HL-60/S4 (cell line): ENCODE results near the gene APOL1.
"Not testable (repeated sequence)": the region's sequence is repeated elsewhere in the genome, so short reads cannot be mapped to it uniquely, and the experiment has no call there.

Experiments used
- in situ Hi-C: fragments of 300-500 bp; cut with MboI; formaldehyde crosslinking; loops from 2 replicates; pipeline ENCODE4 v1.14.3; 2022; ENCODE audit warnings: low sequenced_read_pairs

APOL1 gene

DNA sequence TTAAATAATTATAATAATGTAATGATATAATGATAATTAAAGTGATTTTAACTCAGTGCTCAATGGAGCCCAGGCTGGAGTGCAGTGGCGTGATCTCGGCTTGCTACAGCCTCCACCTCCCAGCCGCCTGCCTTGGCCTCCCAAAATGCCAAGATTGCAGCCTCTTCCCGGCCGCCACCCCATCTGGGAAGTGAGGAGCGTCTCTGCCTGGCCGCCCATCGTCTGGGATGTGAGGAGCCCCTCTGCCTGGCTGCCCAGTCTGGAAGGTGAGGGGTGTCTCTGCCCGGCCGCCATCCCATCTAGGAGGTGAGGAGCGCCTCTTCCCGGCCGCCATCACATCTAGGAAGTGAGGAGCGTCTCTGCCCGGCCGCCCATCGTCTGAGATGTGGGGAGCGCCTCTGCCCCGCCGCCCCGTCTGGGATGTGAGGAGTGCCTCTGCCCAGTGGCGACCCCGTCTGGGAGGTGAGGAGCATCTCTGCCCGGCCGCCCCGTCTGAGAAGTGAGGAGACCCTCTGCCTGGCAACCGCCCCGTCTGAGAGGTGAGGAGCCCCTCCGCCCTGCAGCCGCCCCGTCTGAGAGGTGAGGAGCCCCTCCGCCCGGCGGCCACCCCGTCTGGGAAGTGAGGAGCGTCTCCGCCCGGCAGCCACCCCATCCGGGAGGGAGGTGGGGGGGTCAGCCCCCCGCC lies 37.6 kb downstream of the APOL1 start:
- in situ Hi-C loops, result not testable (repeated sequence)

DNA sequence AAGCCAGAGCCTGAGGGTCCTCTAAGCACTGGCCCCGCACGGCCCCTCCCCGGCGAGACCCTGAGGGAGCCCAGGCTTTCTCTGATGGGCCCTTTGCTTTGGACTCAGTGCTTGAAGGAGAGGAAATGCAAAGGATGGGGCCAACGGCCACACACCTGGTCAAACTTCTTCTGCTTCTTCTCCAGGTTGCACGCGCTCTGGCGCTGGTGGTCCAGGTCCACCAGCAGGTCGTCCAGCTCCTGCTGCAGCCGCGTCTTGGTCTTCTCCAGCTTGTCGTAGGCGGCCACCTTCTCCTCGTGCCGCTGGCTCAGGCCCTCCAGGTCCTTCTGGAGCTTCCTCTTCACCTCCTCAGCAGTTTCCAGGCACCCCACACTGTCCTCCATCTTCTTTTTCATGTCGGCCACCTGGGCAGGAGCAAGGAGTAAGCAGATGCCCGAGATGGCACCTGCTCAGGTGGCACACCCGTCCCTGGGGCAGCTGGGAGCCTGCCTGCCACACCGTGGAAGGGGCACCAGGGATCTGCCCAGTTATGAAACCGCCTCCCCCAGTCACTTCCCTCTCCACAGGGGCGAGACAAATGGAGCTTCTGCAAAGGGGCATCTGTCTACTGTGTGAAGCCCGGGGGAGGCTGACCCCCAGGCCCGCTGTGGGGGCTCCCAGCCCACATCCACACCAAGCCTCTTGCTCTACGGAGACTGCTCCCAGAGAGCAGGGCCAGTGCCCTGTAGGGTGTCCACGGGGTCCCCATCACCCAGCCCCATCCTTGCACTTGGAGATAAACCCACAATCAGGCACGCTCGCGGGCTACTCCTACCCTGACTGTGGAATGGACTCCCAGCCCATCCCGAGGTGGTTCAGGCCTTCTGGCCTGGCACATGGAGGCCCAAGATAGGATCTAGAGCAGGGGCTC lies 39.2 kb downstream of the APOL1 start:
- in situ Hi-C loops, result no loop called here

DNA sequence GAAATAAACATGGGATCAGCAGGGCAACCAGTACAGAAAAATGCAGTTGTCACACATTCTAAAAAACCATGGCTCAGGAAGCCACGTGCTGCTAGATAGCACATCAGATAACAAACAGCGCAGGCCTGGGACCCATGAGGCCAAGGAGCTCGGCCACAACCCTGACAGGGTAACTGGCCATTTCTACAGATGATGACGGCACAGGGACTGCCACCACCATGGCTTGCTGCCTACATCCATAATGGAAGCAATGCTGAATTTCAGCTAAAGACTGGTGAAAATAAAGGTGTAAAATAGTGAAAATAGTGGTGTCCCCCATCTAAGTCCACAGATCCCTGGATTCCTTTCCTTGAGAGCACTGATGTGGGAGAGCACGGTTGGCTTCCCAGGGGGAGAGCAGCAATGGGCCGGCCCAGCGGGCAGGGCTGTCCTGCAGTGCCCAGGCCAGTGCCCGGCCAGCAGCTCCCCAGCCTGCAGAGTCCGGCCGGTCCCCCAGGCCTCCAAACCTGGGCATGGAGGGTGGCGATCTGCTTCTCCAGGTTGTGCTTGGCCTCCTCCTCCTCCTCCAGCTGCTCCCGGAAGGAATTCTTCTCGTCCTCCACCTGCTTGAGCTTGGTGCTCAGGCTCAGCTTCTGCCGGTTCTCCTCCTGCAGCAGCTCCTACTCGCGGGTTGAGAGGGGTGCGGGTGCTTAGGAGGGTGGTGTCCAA lies 40.0 kb downstream of the APOL1 start:
- in situ Hi-C loops, result no loop called here

DNA sequence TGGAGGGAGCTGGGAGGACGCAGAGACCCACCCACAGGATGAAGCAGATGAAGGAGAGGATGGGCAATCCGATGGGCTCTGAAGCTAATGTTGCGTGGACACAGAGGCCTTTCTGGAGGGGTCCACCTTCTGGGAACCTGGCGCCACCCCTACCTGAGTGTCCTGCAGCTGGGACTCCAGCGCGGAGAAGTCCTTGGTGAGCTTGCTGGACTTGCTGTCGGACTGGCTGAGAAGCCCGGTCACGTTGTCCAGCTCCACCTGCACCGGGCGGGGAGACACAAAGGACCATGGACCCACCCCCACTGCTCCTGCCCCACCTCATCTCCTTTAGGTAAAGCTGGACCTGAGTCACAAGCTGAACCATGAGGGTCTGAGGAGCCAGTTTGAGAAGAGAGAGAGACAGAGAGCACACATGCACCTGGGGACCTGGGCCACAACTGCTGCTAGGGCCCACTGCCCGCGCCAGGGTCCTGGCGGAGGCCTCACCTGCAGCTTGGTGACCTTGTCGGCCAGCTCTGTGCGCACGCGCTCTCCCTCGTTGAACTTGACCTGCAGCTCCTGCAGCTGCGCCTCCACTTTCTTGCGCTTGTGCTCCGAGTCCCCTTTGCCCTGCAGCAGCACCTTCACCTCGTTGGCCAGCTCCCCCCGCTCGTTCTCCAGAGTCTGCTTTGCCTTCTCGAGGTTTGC lies 40.8 kb downstream of the APOL1 start:
- in situ Hi-C loops, result no loop called here

DNA sequence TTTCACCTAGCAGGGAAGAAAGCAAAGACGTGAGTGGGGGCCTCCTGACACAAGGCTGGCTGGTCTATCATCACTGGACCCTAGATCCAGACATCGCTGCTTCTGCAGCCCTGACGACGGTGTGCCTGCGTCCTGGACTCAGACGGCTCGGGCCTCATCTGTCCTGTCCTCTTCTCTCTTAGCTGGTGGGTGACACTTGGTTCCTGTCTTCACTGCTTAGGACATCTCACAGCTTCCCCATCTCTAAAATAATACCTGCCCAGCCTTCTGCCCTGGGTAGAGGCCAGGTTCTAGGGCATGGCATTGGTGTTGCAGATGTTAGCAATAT lies 41.3 kb downstream of the APOL1 start:
- in situ Hi-C loops, result no loop called here

- in situ Hi-C loops, result loop anchor here (5.0 kb wide), 1 partner anchor 182 kb away; no protein-coding TSS in a partner anchor
Observed at GRCh38 chr22:36294801-36295200, 41.9 kb downstream of the APOL1 start.

DNA sequence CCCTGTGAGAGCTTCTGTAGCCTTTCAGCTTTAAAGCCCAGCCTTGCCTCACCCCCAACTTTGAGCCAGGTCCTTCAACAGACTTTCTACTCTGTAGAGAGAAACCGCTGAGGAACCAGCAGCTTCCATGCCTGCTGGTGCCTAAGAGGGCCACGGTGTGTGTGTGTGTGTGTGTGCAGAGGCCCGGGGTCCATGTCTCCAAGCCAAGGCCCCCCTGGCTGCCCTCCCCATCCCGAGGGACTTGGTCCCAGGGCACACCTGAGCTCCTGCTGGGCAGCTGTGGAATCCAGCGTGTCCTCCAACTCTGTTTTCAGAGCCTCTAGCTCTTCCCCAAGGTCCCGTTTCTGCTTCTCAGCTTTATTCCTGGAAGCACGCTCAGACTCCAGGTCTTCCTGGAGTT lies 42.3 kb downstream of the APOL1 start:
- in situ Hi-C loops, result loop anchor here (5.0 kb wide), 1 partner anchor 182 kb away; no protein-coding TSS in a partner anchor

DNA sequence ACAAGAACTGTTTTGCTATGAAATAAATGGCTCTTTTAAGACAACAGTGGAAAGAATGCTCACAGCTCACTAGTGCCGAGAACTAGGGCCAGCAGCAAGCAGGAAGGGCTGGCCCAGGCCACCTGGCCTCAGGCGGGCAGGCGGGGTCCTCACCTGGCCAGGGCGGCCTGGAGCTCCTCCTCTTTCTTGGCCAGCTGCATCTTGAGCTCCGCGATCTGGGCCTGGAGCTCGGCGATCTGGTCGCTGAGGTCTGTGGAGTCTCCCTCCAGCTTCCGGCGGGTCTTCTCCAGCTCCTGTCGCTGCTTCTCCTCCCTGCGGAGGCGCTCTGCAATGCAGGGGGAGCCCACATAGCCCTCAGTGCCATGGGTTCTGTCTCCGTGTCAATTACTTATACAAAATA lies 43.8 kb downstream of the APOL1 start:
- in situ Hi-C loops, result loop anchor here (5.0 kb wide), 1 partner anchor 181 kb away; no protein-coding TSS in a partner anchor

DNA sequence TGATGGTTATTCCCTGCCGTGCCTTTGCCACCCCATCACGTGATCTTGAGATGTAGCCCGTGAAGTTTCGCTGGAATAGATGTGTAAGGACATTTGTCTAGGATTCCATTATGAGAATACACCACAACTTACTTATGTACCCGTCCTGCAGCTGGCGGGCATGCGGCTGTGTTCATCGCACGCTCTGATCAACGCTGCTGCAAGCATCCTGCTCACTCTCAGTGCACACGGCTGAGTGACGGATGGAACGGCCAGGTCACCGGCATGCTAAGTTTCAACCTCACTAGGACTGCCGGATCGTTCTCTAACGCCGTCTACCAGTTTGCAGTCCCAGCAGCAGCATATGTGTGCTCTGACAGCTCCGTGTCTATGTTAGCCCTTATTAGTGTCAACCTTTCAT lies 44.6 kb downstream of the APOL1 start:
- in situ Hi-C loops, result loop anchor here (5.0 kb wide), 1 partner anchor 180 kb away; no protein-coding TSS in a partner anchor

GRCh38 chr22:36298118-36298517 lies 45.2 kb downstream of the APOL1 start:
- in situ Hi-C loops, result loop anchor here (5.0 kb wide), 1 partner anchor 179 kb away; no protein-coding TSS in a partner anchor

DNA sequence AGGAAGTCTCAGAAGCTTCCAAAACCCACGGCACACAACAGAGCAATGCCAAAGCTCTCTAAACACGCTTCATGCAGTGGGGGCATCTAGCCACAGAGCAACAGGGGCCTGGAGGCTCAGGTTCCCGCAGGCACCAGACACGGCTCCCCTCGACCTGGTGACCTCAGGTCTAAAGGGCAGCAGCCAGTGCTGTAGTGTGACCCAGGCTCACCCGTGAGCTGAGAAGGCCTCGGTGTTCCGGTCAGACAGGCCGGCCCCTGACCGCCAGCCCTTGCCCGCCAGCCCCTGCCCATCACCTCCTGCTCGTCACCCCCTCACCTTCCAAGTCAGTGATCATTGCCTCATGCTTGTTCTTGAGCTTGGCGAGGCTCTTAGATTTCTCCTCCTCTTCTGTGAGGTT lies 45.7 kb downstream of the APOL1 start:
- in situ Hi-C loops, result loop anchor here (5.0 kb wide), 1 partner anchor 179 kb away; no protein-coding TSS in a partner anchor

DNA sequence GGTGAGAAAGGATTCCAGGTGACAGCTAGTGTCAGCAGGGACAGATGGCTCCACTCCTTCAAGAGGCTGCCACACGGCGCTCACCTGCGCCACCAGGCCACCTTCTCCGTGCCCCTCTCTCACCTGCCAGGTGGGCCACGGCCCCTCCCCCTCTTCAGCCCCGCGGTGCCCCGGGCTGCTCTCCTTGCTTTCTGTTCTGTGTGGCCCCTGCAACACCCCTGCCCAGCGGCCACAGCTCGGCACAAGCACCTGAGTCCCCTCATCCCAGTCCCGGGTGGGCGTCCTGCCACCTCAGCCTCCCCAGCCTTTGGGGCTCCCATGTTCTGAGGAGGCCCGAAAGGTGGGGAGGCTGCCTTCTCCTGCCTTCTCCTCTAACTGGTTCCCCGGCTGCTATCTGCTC lies 46.4 kb downstream of the APOL1 start:
- in situ Hi-C loops, result loop anchor here (5.0 kb wide), 1 partner anchor 178 kb away; no protein-coding TSS in a partner anchor

GRCh38 chr22:36299911-36300310 lies 47.0 kb downstream of the APOL1 start:
- in situ Hi-C loops, result loop anchor here (5.0 kb wide), 1 partner anchor 177 kb away; no protein-coding TSS in a partner anchor

GRCh38 chr22:36300396-36301212 lies 47.7 kb downstream of the APOL1 start:
- in situ Hi-C loops, result no loop called here

- in situ Hi-C loops, result no loop called here
Observed at GRCh38 chr22:36301384-36301828, 48.5 kb downstream of the APOL1 start.

DNA sequence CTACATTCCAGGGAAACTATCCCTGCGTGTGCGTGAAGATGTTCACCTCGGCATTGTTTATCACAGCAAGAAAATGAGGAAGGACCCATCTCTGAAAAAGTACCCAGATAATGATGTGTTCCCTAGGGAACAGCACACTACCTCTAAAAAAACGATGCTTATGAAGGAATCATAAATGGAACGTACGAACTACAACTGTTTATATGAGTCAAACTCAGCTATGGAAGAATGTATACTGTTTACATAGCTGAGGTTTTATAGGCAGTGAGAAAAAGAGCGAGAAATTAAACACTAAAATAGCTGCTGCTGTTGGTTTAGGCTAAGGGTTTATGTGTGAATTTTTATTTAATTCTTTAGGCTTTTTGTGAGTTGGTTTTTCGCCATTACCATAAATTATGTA lies 48.9 kb downstream of the APOL1 start:
- in situ Hi-C loops, result no loop called here

GRCh38 chr22:36302439-36303114 lies 49.6 kb downstream of the APOL1 start:
- in situ Hi-C loops, result no loop called here

GRCh38 chr22:36303115-36303467 lies 50.2 kb downstream of the APOL1 start:
- in situ Hi-C loops, result no loop called here

GRCh38 chr22:36303874-36304273 lies 50.9 kb downstream of the APOL1 start:
- in situ Hi-C loops, result no loop called here
